Renal cortex interstitium (tissue), 15 donors: ENCODE results near the gene RPS26. TPM values are rescaled to one million over a fixed set of nuclear protein-coding genes. Genes with fewer than 3 reads are reported as not detected.
"Not testable (repeated sequence)": the region's sequence is repeated elsewhere in the genome, so short reads cannot be mapped to it uniquely, and the experiment has no call there.

ENCODE experiments used
- DNase-seq, 11 donors: peaks; one replicate each; pipeline ENCODE4 v3.0.0-alpha.2; 2013; ENCODE audit warnings: low read depth in 9 of 11, low spot score in 4 of 11; ENCODE audit errors: extremely low read depth in 1 of 11
- long read RNA-seq, 16 experiments: transcript quantifications; one replicate each; lab custom pipeline, GENCODE V29; 2026
- polyA plus RNA-seq, 3 donors: library from polyadenylated mRNA; unstranded; fragments of 120-200 nt; gene quantifications; one replicate each; pipeline ENCODE4 v1.2.1, GENCODE V29; 2013; ENCODE audit not compliant: insufficient read length in 3 of 3

RPS26 gene
- polyA plus RNA-seq: 100 to 1,000 TPM; 121 to 498 (median 375) TPM
- long read RNA-seq, donor 1, transcript RPS26-204 (4 exons, 1,140 nt): major isoform, 10 of 11 reads
- long read RNA-seq, donor 1, partial matches to known transcripts: 0 of 11 reads
- long read RNA-seq, donor 1, other reads (novel, unspliced or antisense): 0 of 11 reads
- long read RNA-seq, donor 2, transcript RPS26-204 (4 exons, 1,140 nt): major isoform, 5 of 122 reads
- long read RNA-seq, donor 2, partial matches to known transcripts: 115 of 122 reads
- long read RNA-seq, donor 2, other reads (novel, unspliced or antisense): 0 of 122 reads
- long read RNA-seq, donor 3, transcript RPS26-204 (4 exons, 1,140 nt): major isoform, 17 of 18 reads
- long read RNA-seq, donor 3, partial matches to known transcripts: 0 of 18 reads
- long read RNA-seq, donor 3, other reads (novel, unspliced or antisense): 0 of 18 reads
- long read RNA-seq, donor 4, partial matches to known transcripts: 0 of 5 reads
- long read RNA-seq, donor 4, other reads (novel, unspliced or antisense): 0 of 5 reads
- long read RNA-seq, donor 5: 0 reads
- long read RNA-seq, donor 6, transcript RPS26-204 (4 exons, 1,140 nt): major isoform, 8 of 15 reads
- long read RNA-seq, donor 6, partial matches to known transcripts: 5 of 15 reads
- long read RNA-seq, donor 6, other reads (novel, unspliced or antisense): 0 of 15 reads
- long read RNA-seq, donor 7, transcript RPS26-204 (4 exons, 1,140 nt): major isoform, 15 of 20 reads
- long read RNA-seq, donor 7, partial matches to known transcripts: 5 of 20 reads
- long read RNA-seq, donor 7, other reads (novel, unspliced or antisense): 0 of 20 reads
- long read RNA-seq, donor 8, transcript RPS26-202 (3 exons, 1,204 nt): minor isoform, 5 of 19 reads
- long read RNA-seq, donor 8, transcript RPS26-204 (4 exons, 1,140 nt): major isoform, 14 of 19 reads
- long read RNA-seq, donor 8, partial matches to known transcripts: 0 of 19 reads
- long read RNA-seq, donor 8, other reads (novel, unspliced or antisense): 0 of 19 reads
- long read RNA-seq, donor 9, transcript RPS26-204 (4 exons, 1,140 nt): major isoform, 10 of 11 reads
- long read RNA-seq, donor 9, partial matches to known transcripts: 0 of 11 reads
- long read RNA-seq, donor 9, other reads (novel, unspliced or antisense): 0 of 11 reads
- long read RNA-seq, donor 10, transcript RPS26-204 (4 exons, 1,140 nt): major isoform, 9 of 13 reads
- long read RNA-seq, donor 10, partial matches to known transcripts: 0 of 13 reads
- long read RNA-seq, donor 10, other reads (novel, unspliced or antisense): 0 of 13 reads
- long read RNA-seq, donor 11, transcript RPS26-204 (4 exons, 1,140 nt): major isoform, 6 of 6 reads
- long read RNA-seq, donor 11, partial matches to known transcripts: 0 of 6 reads
- long read RNA-seq, donor 11, other reads (novel, unspliced or antisense): 0 of 6 reads
- long read RNA-seq, donor 12, transcript RPS26-204 (4 exons, 1,140 nt): major isoform, 7 of 8 reads
- long read RNA-seq, donor 12, partial matches to known transcripts: 0 of 8 reads
- long read RNA-seq, donor 12, other reads (novel, unspliced or antisense): 0 of 8 reads
- long read RNA-seq, donor 13: 0 reads
- long read RNA-seq, donor 14, transcript RPS26-204 (4 exons, 1,140 nt): major isoform, 7 of 8 reads
- long read RNA-seq, donor 14, partial matches to known transcripts: 0 of 8 reads
- long read RNA-seq, donor 14, other reads (novel, unspliced or antisense): 0 of 8 reads
- long read RNA-seq, donor 15, partial matches to known transcripts: 0 of 4 reads
- long read RNA-seq, donor 15, other reads (novel, unspliced or antisense): 0 of 4 reads
- long read RNA-seq, donor 16, transcript RPS26-204 (4 exons, 1,140 nt): major isoform, 16 of 25 reads
- long read RNA-seq, donor 16, partial matches to known transcripts: 6 of 25 reads
- long read RNA-seq, donor 16, other reads (novel, unspliced or antisense): 0 of 25 reads

DNA sequence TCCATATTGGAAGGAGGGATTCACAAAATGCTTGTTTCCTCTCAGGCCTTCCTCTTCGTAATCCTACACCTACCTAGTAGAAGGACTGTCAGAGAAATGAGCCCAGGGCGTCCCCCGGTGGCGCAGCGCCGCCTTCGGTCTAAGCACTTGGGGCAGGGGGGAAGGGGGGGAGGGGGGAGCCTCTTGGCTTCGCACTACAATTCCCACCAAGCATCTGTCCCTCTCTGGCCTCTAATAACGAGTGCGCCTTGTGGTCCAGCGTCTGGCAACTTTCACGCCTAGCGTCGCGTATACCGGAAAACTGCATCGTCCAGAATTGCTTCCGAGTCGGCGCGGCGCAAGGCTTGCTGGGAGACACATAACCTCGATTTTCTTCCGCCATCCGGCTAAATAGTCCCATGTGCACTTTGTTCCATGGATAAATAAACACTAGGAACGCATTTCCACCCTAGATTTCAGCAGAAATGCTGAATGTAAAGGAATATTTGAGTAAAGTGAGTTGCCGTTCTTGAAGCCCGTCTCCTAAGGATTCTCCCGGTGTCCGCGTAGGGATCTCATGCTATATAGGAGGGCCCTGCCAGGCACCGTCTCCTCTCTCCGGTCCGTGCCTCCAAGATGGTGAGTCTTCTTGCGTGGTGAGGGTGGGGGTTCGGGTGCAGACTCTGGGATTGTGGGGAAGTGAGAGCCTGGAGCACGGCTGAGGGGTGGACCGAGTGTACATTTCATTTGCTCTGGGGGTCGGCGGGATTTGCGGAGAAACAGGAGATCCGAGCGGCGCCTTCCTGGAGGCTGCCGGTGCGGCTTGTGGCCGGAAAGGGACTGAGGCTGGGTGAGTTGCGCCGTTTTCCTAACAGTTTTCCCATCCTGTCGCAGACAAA lies at the start of gene RPS26:
RPS26 (plus strand) TSS at position 367 of the 878 bp plus-strand sequence; CDS start at position 616, 249 bp downstream.
- DNase-seq: peak; percentile 96 to 99 (median 99)

GRCh38 chr12:55993230-55993853 lies 48.4 kb upstream of the RPS26 start:
- DNase-seq: no peak

GRCh38 chr12:55995366-55995765 lies 46.4 kb upstream of the RPS26 start:
- no peak for DNase-seq

- DNase-seq: peak in 5 of 11 donors; percentile 52 to 75 (median 65)
These were observed 45.5 kb upstream of the RPS26 start for GRCh38 chr12:55996201-55996714.

GRCh38 chr12:55996715-55997534 lies 44.8 kb upstream of the RPS26 start, which contains the start of gene SUOX:
SUOX (plus strand) TSS chr12:55997276; CDS start chr12:56002222, 4,946 bp downstream.
- DNase-seq: peak; percentile 81 to 98 (median 94)

GRCh38 chr12:55997535-55997859 lies 44.2 kb upstream of the RPS26 start:
- no peak for DNase-seq

GRCh38 chr12:55999522-55999921 lies 42.2 kb upstream of the RPS26 start:
- DNase-seq: not testable (repeated sequence)

- DNase-seq: not testable (repeated sequence)
These were observed 41.6 kb upstream of the RPS26 start for GRCh38 chr12:55999999-56000540.

GRCh38 chr12:56001487-56002100 lies 40.1 kb upstream of the RPS26 start:
- DNase-seq: no peak

- not testable (repeated sequence) for DNase-seq
These were observed 38.3 kb upstream of the RPS26 start for GRCh38 chr12:56003376-56003775.

DNA sequence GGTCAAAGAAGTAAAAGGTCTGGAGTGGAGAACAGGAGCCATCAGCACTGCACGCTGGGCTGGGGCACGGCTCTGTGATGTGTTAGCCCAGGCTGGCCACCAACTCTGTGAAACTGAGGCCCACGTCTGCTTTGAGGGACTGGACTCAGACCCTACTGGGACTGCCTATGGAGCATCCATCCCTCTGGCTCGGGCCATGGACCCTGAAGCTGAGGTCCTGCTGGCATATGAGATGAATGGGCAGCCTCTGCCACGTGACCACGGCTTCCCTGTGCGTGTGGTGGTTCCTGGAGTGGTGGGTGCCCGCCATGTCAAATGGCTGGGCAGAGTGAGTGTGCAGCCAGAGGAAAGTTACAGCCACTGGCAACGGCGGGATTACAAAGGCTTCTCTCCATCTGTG lies 37.5 kb upstream of the RPS26 start:
- DNase-seq: no peak

GRCh38 chr12:56007564-56008559 lies 33.9 kb upstream of the RPS26 start:
- peak in 8 of 11 donors; percentile 51 to 71 (median 62) for DNase-seq

GRCh38 chr12:56010111-56010570 lies 31.6 kb upstream of the RPS26 start:
- DNase-seq: no peak
